Loucy (cell line): ENCODE results near the gene SLC7A8.

Experiments used
- H2AFZ ChIP-seq: fragments of 200-600 bp; sonication (generic); 2 replicates; pipeline ENCODE4 v1.6.0; 2016; ENCODE audit warnings: antibody characterized with exemption, mild to moderate bottlenecking, low read length, moderate library complexity
- H3F3A ChIP-seq: fragments of 200-600 bp; 2 replicates; pipeline ENCODE4 v1.6.0; 2016; ENCODE audit warnings: antibody characterized with exemption, low read depth, mild to moderate bottlenecking
- H3K27me3 ChIP-seq: fragments of 200-600 bp; sonication (generic); 2 replicates; pipeline ENCODE4 v1.6.1; 2014; ENCODE audit warnings: low read length, mild to moderate bottlenecking; ENCODE audit not compliant: insufficient read depth, poor library complexity, severe bottlenecking
- H3K36me3 ChIP-seq: fragments of 200-600 bp; sonication (generic); 2 replicates; pipeline ENCODE4 v1.6.1; 2016; ENCODE audit warnings: low read length; ENCODE audit not compliant: insufficient read depth
- H3K4me1 ChIP-seq: fragments of 200-600 bp; sonication (generic); 2 replicates; pipeline ENCODE4 v1.5.1; 2014; ENCODE audit warnings: low read length, mild to moderate bottlenecking; ENCODE audit not compliant: insufficient read depth, poor library complexity, severe bottlenecking
- H3K4me2 ChIP-seq: fragments of 200-600 bp; sonication (generic); 2 replicates; pipeline ENCODE4 v1.6.0; 2014; ENCODE audit warnings: antibody characterized with exemption, low read length, low read depth, mild to moderate bottlenecking; ENCODE audit not compliant: poor library complexity, severe bottlenecking
- H3K4me3 ChIP-seq: fragments of 200-600 bp; sonication (generic); 2 replicates; pipeline ENCODE4 v1.5.1; 2014; ENCODE audit warnings: low read length, mild to moderate bottlenecking, mixed read lengths; ENCODE audit not compliant: poor library complexity, severe bottlenecking
- H3K79me2 ChIP-seq: fragments of 200-600 bp; sonication (generic); 2 replicates; pipeline ENCODE4 v1.6.1; 2014; ENCODE audit warnings: low read length; ENCODE audit not compliant: insufficient read depth
- H3K9ac ChIP-seq: fragments of 200-600 bp; sonication (generic); 2 replicates; pipeline ENCODE4 v1.6.0; 2014; ENCODE audit warnings: mild to moderate bottlenecking, low read depth, low read length, moderate library complexity; ENCODE audit not compliant: poor library complexity, severe bottlenecking
- H3K9me2 ChIP-seq: fragments of 200-600 bp; sonication (generic); replicated peaks from 2 replicates; pipeline ENCODE4 v1.6.1; 2016; ENCODE audit warnings: low read depth, low read length, mixed read lengths
- H3K9me3 ChIP-seq: fragments of 200-600 bp; sonication (generic); 2 replicates; pipeline ENCODE4 v1.6.1; 2014; ENCODE audit warnings: mild to moderate bottlenecking, antibody characterized with exemption, low read length, low read depth; ENCODE audit not compliant: insufficient read depth
- H4K20me1 ChIP-seq: fragments of 200-600 bp; sonication (generic); 2 replicates; pipeline ENCODE4 v1.6.0; 2014; ENCODE audit warnings: antibody characterized with exemption, low read length, mild to moderate bottlenecking; ENCODE audit not compliant: insufficient read depth, poor library complexity, severe bottlenecking
- EZH2phosphoT487 ChIP-seq: fragments of 200-600 bp; IDR thresholded peaks from 2 replicates; pipeline ENCODE4 v1.6.1; 2018; ENCODE audit warnings: antibody characterized with exemption, mild to moderate bottlenecking, moderate library complexity, borderline replicate concordance
- TF ChIP-seq, protein P1 (sequence below): fragments of 200-600 bp; sonication (generic); conservative IDR thresholded peaks from 2 replicates; pipeline ENCODE4 v1.5.1; 2014; ENCODE audit warnings: mild to moderate bottlenecking, antibody characterized with exemption, low read length

SLC7A8 gene

DNA sequence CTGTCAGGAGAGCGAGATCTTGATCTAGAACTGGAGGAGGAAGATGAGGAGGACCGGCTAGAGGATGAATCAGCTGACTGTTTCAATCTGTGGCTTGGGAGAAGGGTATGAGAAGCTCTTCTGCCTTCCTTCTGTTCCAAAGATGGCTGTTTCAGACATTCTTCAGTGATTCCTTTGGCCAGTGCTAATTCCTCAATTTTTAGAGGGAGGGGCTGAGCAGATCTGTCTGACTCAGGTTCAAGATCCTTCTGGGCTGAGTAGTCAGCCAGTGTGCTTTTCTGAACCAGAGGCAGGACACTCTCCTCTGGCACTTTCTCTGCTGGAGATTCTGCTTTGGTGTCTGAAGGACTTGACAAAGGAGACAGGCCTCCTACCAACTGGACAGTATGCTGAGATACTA, 103.7 kb downstream of the SLC7A8 start:
- Histone ChIP-seq H4K20me1 (peaks cover 6% of the 10 kb centered on the region), H3K36me3 (peaks cover 92% of the 10 kb centered on the region), H3K9me2 (no peaks in the 10 kb centered on the region), H2AFZ (no peak overlapping the region), H3K4me2 (no peak overlapping the region), H3K4me3 (no peak overlapping the region), H3F3A (peaks cover 7% of the 10 kb centered on the region; the same call in 1 of the 2 replicates), H3K4me1 (no peaks in the 10 kb centered on the region), H3K9me3 (no peaks in the 10 kb centered on the region), H3K79me2 (no peaks in the 10 kb centered on the region), H3K27me3 (no peaks in the 10 kb centered on the region), H3K9ac (no peak overlapping the region)
- no peak for TF ChIP-seq EZH2phosphoT487
- TF ChIP-seq, protein P1, sequence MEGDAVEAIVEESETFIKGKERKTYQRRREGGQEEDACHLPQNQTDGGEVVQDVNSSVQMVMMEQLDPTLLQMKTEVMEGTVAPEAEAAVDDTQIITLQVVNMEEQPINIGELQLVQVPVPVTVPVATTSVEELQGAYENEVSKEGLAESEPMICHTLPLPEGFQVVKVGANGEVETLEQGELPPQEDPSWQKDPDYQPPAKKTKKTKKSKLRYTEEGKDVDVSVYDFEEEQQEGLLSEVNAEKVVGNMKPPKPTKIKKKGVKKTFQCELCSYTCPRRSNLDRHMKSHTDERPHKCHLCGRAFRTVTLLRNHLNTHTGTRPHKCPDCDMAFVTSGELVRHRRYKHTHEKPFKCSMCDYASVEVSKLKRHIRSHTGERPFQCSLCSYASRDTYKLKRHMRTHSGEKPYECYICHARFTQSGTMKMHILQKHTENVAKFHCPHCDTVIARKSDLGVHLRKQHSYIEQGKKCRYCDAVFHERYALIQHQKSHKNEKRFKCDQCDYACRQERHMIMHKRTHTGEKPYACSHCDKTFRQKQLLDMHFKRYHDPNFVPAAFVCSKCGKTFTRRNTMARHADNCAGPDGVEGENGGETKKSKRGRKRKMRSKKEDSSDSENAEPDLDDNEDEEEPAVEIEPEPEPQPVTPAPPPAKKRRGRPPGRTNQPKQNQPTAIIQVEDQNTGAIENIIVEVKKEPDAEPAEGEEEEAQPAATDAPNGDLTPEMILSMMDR = no peak

DNA sequence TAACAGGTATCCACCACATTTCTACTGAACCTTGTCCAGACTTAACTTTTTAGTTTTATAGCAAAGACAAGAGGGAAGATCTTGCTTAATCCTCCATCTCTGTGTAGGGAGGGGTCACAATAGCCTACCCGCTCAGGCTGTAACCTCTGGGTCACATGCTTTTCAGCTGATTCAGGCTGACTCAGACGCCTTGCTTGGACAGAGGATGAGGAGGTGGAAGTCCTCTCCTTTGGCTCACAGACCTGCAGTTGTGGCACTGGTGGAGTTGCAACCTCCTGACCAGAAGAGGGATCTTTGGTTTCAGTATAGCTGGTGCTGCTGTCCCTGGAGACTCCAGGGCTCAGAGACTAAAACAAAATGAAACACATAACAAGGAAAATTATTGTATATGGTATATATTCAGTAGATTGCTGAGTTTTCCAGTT, 104.8 kb downstream of the SLC7A8 start:
- H3K27me3 ChIP-seq = no peaks in the 10 kb centered on the region
- peaks cover 7% of the 10 kb centered on the region; the same call in 1 of the 2 replicates for H3F3A ChIP-seq
- peaks cover 88% of the 10 kb centered on the region for H3K36me3 ChIP-seq
- H3K9me2 ChIP-seq = no peaks in the 10 kb centered on the region
- no peak overlapping the region for H3K4me3 ChIP-seq
- no peak overlapping the region for H2AFZ ChIP-seq
- no peak overlapping the region for H3K9ac ChIP-seq
- H3K9me3 ChIP-seq = no peaks in the 10 kb centered on the region
- H3K79me2 ChIP-seq = no peaks in the 10 kb centered on the region
- no peak overlapping the region for H3K4me2 ChIP-seq
- TF ChIP-seq, protein P1 = no peak
- TF ChIP-seq EZH2phosphoT487 = no peak
- H4K20me1 ChIP-seq = peaks cover 6% of the 10 kb centered on the region
- H3K4me1 ChIP-seq = no peaks in the 10 kb centered on the region

DNA sequence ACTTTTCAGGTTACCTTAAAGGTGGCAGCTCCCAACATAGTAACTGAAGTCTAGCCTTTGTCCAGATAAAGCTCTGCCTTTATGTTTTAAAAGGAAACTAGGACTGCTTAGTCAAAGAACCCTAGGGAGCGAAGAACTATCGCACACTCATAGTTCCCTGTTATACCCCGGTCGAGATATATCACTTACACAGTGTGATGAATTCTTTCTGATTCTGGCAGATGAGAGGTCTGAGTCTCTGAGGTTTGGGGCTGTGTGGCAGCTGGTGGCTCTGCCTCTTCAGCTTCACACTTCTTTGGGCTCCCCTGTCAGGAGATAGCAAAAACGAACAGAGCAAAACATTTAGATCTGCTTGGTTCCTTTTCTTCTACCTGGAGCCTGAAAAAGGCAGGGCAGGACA, 105.5 kb downstream of the SLC7A8 start:
- Histone ChIP-seq H3F3A (peaks cover 7% of the 10 kb centered on the region; the same call in 1 of the 2 replicates), H2AFZ (no peak overlapping the region), H3K4me3 (no peak overlapping the region), H3K4me2 (no peak overlapping the region), H4K20me1 (peaks cover 6% of the 10 kb centered on the region), H3K79me2 (no peaks in the 10 kb centered on the region), H3K27me3 (no peaks in the 10 kb centered on the region), H3K36me3 (peaks cover 86% of the 10 kb centered on the region), H3K9me2 (no peaks in the 10 kb centered on the region), H3K9ac (no peak overlapping the region), H3K4me1 (no peaks in the 10 kb centered on the region), H3K9me3 (no peaks in the 10 kb centered on the region)
- TF ChIP-seq EZH2phosphoT487 = no peak
- TF ChIP-seq, protein P1 = no peak
